ENCODE results near the gene SETD5.

Gene SETD5

DNA sequence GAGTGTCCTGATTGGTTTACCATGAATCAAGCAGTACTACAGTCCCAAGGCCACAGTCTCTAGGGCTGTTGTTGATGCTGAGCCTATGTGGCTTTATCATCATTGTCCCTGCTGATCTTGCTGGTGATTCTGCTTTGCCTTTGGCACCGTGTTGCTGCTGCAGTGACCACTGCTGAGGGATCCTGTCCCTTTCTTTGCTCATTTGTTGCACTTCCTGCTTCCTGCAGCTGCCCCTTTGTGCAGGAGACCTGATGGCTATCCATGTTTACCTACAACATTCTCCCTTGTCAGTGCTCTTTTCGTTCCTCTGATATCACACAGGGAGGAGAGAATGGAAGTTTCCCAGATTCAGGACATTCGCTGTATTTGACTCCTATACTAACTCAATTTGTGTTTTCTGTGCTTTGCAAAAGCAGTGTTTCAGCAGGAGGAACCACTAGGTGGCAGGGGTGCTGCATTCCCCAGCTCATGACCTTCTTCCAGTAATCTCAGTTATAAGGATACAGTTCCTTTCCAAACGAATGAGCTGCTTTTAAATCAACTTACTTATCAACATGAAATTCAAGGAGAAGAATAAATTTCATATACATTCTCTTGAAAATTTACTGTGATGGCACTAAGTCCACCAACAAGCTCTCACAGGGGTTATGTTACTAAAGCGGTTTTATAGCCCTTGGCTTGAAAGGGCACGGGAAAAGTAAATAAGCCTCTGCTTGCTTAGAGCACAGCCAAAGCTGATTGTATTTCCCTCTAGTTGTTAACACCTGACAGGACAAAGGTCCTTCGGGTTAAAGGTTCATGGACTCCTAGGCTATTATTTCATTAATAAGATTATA is 44.3 kb upstream of the SETD5 start:
- no peaks in the 10 kb centered on the region for H3K36me3 ChIP-seq (ENCODE audit: control insufficient read depth, insufficient read depth, low read length)
- no peaks in the 10 kb centered on the region for H3K27me3 ChIP-seq (replicated peaks; ENCODE audit: control insufficient read depth, insufficient read depth, low read length)
- H3K4me3 ChIP-seq (replicated peaks; ENCODE audit: low read depth, low read length), result no peak overlapping the region
- DNase-seq (ENCODE audit: extremely low read depth, insufficient read length), result no peak
- TF ChIP-seq, protein P1, sequence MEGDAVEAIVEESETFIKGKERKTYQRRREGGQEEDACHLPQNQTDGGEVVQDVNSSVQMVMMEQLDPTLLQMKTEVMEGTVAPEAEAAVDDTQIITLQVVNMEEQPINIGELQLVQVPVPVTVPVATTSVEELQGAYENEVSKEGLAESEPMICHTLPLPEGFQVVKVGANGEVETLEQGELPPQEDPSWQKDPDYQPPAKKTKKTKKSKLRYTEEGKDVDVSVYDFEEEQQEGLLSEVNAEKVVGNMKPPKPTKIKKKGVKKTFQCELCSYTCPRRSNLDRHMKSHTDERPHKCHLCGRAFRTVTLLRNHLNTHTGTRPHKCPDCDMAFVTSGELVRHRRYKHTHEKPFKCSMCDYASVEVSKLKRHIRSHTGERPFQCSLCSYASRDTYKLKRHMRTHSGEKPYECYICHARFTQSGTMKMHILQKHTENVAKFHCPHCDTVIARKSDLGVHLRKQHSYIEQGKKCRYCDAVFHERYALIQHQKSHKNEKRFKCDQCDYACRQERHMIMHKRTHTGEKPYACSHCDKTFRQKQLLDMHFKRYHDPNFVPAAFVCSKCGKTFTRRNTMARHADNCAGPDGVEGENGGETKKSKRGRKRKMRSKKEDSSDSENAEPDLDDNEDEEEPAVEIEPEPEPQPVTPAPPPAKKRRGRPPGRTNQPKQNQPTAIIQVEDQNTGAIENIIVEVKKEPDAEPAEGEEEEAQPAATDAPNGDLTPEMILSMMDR (IDR thresholded peaks at IDR 0.05; ENCODE audit: insufficient read depth, low read length, poor library complexity, severe bottlenecking), result peak; percentile 91

DNA sequence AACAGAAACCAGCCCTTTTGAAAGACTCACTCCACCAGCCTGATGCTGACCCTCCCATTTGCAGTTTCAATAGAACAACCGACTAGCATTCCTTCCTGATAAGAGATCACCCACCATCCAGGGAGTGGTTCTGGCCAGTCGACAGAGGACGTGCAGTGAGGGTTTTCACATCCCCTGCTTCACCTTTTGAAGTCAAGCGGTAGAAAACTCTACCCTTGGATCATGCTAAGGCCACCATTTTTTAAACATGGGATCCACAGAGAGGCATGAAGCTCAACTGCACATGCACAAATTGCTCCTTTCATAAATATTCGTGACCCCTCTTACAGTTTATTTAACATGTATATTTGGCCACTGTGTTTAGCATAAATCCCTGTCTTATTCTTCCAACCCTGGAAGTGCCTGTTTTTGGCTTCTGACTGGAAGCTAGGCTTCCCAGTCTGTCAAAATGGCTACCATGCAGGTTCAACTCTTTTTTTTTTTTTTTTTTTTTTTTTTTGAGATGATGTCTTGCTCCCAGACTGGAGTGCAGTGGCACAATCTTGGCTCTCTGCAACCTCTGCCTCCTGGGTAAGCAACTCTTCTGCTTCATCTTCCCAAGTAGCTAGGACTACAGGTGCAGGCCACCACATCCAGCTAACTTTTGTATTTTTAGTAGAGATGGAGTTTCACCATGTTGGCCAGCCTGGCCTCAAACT is 35.6 kb upstream of the SETD5 start:
- TF ChIP-seq, protein P1 (IDR thresholded peaks at IDR 0.05; ENCODE audit: insufficient read depth, low read length, poor library complexity, severe bottlenecking), result no peak
- no peaks in the 10 kb centered on the region; the same call in none of the 2 replicates for H3K36me3 ChIP-seq (ENCODE audit: control insufficient read depth, insufficient read depth, low read length)
- no peak for DNase-seq (ENCODE audit: extremely low read depth, insufficient read length)
- no peaks in the 10 kb centered on the region for H3K27me3 ChIP-seq (replicated peaks; ENCODE audit: control insufficient read depth, insufficient read depth, low read length)
- H3K4me3 ChIP-seq (replicated peaks; ENCODE audit: low read depth, low read length), result peak overlapping the region; percentile 92

DNA sequence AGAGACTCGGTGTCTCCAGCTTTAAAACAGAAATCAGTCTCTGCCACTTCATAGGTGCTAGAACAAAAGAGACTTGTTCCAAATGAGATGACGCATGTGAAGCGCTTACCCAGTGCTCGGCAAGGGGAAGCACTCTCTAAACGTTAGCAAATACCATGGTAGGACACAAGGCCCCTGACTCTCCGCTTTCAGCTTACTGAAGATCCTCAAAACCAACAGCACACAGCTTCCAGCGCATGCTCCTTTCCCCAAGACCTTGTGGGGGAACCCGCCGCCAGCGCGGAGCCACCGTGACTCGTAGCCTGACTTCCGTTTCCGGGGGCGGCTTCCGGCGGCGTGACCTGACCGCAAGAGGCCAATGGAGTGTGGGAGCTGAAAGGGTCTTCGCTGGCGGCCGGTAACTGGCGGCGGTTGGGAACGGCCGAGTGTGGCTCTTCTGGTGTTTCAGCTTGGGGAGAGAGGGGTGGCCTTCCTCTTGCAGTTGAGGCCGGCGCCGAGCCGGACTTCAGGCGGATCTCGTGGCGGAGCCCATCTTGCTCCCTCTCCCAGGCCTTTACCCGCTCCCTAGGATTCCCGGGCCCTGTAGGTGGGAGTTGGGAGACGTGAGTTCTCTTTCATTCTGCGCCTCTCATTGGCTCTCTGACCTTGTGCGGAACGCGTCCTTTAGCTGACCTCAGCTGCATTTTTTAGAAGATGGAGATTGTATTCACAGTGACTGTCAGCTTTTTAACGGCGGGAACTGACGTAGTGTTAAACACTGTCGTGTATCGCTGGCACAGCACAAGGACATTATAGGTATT is 34.5 kb upstream of the SETD5 start, which contains the start of gene THUMPD3:
Gene THUMPD3, plus strand, starts transcription at position 324 of the 800 bp plus-strand sequence. CDS start 2,015 bp downstream, outside the sequence.
- no peaks in the 10 kb centered on the region for H3K27me3 ChIP-seq (replicated peaks; ENCODE audit: control insufficient read depth, insufficient read depth, low read length)
- DNase-seq (ENCODE audit: extremely low read depth, insufficient read length), result peak; percentile 95
- TF ChIP-seq, protein P1 (IDR thresholded peaks at IDR 0.05; ENCODE audit: insufficient read depth, low read length, poor library complexity, severe bottlenecking), result no peak
- H3K36me3 ChIP-seq (ENCODE audit: control insufficient read depth, insufficient read depth, low read length), result no peaks in the 10 kb centered on the region; the same call in none of the 2 replicates
- H3K4me3 ChIP-seq (replicated peaks; ENCODE audit: low read depth, low read length), result peak within 1 kb of the TSS; percentile 92

DNA sequence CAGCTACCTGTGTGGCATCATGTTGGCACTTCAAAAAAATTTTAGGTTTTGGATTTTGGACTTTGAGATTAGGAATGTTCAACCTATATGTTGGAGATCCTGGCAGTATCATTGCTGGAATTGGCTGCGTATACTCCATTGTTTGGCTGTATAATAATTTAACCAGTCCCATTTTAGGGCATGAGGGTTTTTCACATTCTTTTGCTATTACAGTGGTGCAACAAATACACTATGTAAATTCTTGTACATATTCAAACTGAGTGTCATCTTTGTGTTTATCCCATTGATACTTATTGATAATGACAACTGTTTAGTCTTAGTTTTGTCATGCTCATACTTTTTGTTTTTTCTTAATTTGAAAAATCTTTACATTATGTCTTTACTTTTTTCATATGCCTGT is 27.9 kb upstream of the SETD5 start:
- TF ChIP-seq, protein P1 (IDR thresholded peaks at IDR 0.05; ENCODE audit: insufficient read depth, low read length, poor library complexity, severe bottlenecking), result no peak
- Histone ChIP-seq H3K36me3 (ENCODE audit: control insufficient read depth, insufficient read depth, low read length) (peaks cover 8% of the 10 kb centered on the region), H3K4me3 (replicated peaks; ENCODE audit: low read depth, low read length) (no peak overlapping the region), H3K27me3 (replicated peaks; ENCODE audit: control insufficient read depth, insufficient read depth, low read length) (no peaks in the 10 kb centered on the region)
- no peak for DNase-seq (ENCODE audit: extremely low read depth, insufficient read length)

DNA sequence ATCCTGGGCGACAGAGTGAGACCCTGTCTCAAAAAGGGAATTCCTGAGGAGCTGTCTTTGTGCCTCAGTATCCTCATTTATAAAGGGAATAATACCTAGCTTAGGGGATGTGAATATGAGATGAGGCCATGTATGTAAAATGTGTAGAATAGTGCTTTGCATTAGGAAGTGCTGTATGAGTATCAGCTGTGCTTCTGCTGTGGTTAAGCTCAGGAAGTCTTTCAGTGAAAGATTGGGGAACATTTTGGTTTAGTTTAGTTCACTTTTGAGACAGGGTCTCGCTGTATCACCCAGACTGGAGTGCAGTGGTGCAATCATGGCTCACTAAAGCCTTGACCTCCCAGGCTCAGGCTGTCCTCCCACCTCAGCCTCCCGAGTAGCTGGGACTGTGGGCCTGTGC is 23.9 kb upstream of the SETD5 start:
- Histone ChIP-seq H3K36me3 (ENCODE audit: control insufficient read depth, insufficient read depth, low read length) (peaks cover 10% of the 10 kb centered on the region), H3K4me3 (replicated peaks; ENCODE audit: low read depth, low read length) (no peak overlapping the region), H3K27me3 (replicated peaks; ENCODE audit: control insufficient read depth, insufficient read depth, low read length) (no peaks in the 10 kb centered on the region)
- TF ChIP-seq, protein P1 (IDR thresholded peaks at IDR 0.05; ENCODE audit: insufficient read depth, low read length, poor library complexity, severe bottlenecking), result no peak
- DNase-seq (ENCODE audit: extremely low read depth, insufficient read length), result no peak

All from GM06990 (cell line).